ENCODE results near the gene ODAD4. TPM values are rescaled to one million over a fixed set of nuclear protein-coding genes. Genes with fewer than 3 reads are reported as not detected.
A peak's percentile ranks its signal among the peaks of the same experiment; 100 is the strongest.

The ODAD4 gene
- total RNA-seq, 2 experiments from 2014 or later: 0.49 to 1.1 TPM

- CTCF ChIA-PET: no interaction called here
- Mint-ChIP-seq H3K36me3 (peaks cover 37% of the 10 kb centered on the region), H3K27me3 (no peaks in the 10 kb centered on the region)
Measured at GRCh38 chr17:41904242-41904841, 26.1 kb upstream of the ODAD4 start.

GRCh38 chr17:41905172-41905571 is 25.2 kb upstream of the ODAD4 start:
- ATAC-seq (no peak), DNase-seq (no peak)
- CTCF ChIA-PET: no interaction called here
- Mint-ChIP-seq H3K9me3 (ENCODE audit: low read depth) (no peaks in the 10 kb centered on the region), H3K4me3 (no peak overlapping the region), H3K36me3 (peaks cover 42% of the 10 kb centered on the region), H3K27ac (no peak overlapping the region), H3K27me3 (no peaks in the 10 kb centered on the region), H3K4me1 (no peaks in the 10 kb centered on the region)

More at GRCh38 chr17:41904242-41904841, 26.1 kb upstream of the ODAD4 start:
- Mint-ChIP-seq H3K4me3 (no peak overlapping the region), H3K27ac (no peak overlapping the region), H3K9me3 (ENCODE audit: low read depth) (no peaks in the 10 kb centered on the region), H3K4me1 (no peaks in the 10 kb centered on the region)
- DNase-seq (no peak), ATAC-seq (no peak)

- Mint-ChIP-seq H3K27ac (no peak overlapping the region), H3K9me3 (ENCODE audit: low read depth) (no peaks in the 10 kb centered on the region), H3K27me3 (no peaks in the 10 kb centered on the region), H3K36me3 (peaks cover 43% of the 10 kb centered on the region), H3K4me3 (no peak overlapping the region), H3K4me1 (no peaks in the 10 kb centered on the region)
- ATAC-seq (no peak), DNase-seq (no peak)
- CTCF ChIA-PET: no interaction called here
Measured at GRCh38 chr17:41906465-41907184, 23.8 kb upstream of the ODAD4 start.

GRCh38 chr17:41907185-41907556 is 23.2 kb upstream of the ODAD4 start:
- no peaks in the 10 kb centered on the region for H3K9me3 Mint-ChIP-seq (ENCODE audit: low read depth)
- no peak overlapping the region for H3K4me3 Mint-ChIP-seq
- ATAC-seq: no peak
- no peak overlapping the region for H3K27ac Mint-ChIP-seq
- H3K4me1 Mint-ChIP-seq: no peaks in the 10 kb centered on the region
- no peak for DNase-seq
- peaks cover 41% of the 10 kb centered on the region for H3K36me3 Mint-ChIP-seq
- no peaks in the 10 kb centered on the region for H3K27me3 Mint-ChIP-seq
- CTCF ChIA-PET: no interaction called here

- H3K27ac Mint-ChIP-seq: no peak overlapping the region
- H3K4me3 Mint-ChIP-seq: no peak overlapping the region
Measured at GRCh38 chr17:41907633-41908539, 22.5 kb upstream of the ODAD4 start.

GRCh38 chr17:41909088-41909487 is 21.3 kb upstream of the ODAD4 start:
- Mint-ChIP-seq H3K27ac (no peak overlapping the region), H3K27me3 (no peaks in the 10 kb centered on the region), H3K4me1 (no peaks in the 10 kb centered on the region), H3K9me3 (ENCODE audit: low read depth) (no peaks in the 10 kb centered on the region), H3K4me3 (no peak overlapping the region), H3K36me3 (peaks cover 51% of the 10 kb centered on the region)
- DNase-seq (no peak), ATAC-seq (no peak)
- CTCF ChIA-PET: no interaction called here

More at GRCh38 chr17:41907633-41908539, 22.5 kb upstream of the ODAD4 start:
- Mint-ChIP-seq H3K9me3 (ENCODE audit: low read depth) (no peaks in the 10 kb centered on the region), H3K27me3 (no peaks in the 10 kb centered on the region), H3K36me3 (peaks cover 47% of the 10 kb centered on the region), H3K4me1 (no peaks in the 10 kb centered on the region)
- ATAC-seq (no peak), DNase-seq (no peak)
- CTCF ChIA-PET: no interaction called here

- ATAC-seq (no peak), DNase-seq (no peak)
- no peaks in the 10 kb centered on the region for H3K9me3 Mint-ChIP-seq (ENCODE audit: low read depth)
- H3K4me1 Mint-ChIP-seq: peaks cover 14% of the 10 kb centered on the region
- no peak overlapping the region for H3K27ac Mint-ChIP-seq
- CTCF ChIA-PET: no interaction called here
- H3K36me3 Mint-ChIP-seq: peaks cover 56% of the 10 kb centered on the region
- no peak overlapping the region for H3K4me3 Mint-ChIP-seq
- no peaks in the 10 kb centered on the region for H3K27me3 Mint-ChIP-seq
Measured at GRCh38 chr17:41910701-41911391, 19.6 kb upstream of the ODAD4 start.

- no peak for DNase-seq
- CTCF ChIA-PET: no interaction called here
- peaks cover 31% of the 10 kb centered on the region for H3K4me1 Mint-ChIP-seq
- no peaks in the 10 kb centered on the region for H3K27me3 Mint-ChIP-seq
- H3K4me3 Mint-ChIP-seq: no peak overlapping the region
- H3K9me3 Mint-ChIP-seq (ENCODE audit: low read depth): no peaks in the 10 kb centered on the region
- ATAC-seq: no peak
- H3K27ac Mint-ChIP-seq: no peak overlapping the region
- peaks cover 52% of the 10 kb centered on the region for H3K36me3 Mint-ChIP-seq
Measured at GRCh38 chr17:41912925-41913324, 17.5 kb upstream of the ODAD4 start.

- DNase-seq (no peak), ATAC-seq (no peak)
- H3K36me3 Mint-ChIP-seq: peaks cover 49% of the 10 kb centered on the region
- no peaks in the 10 kb centered on the region for H3K9me3 Mint-ChIP-seq (ENCODE audit: low read depth)
- H3K4me3 Mint-ChIP-seq: no peak overlapping the region
- H3K4me1 Mint-ChIP-seq: peaks cover 31% of the 10 kb centered on the region
- no peaks in the 10 kb centered on the region for H3K27me3 Mint-ChIP-seq
- no peak overlapping the region for H3K27ac Mint-ChIP-seq
- CTCF ChIA-PET: no interaction called here
Measured at GRCh38 chr17:41913798-41914197, 16.6 kb upstream of the ODAD4 start.

GRCh38 chr17:41914358-41914766 is 16.1 kb upstream of the ODAD4 start:
- H3K4me1 Mint-ChIP-seq: peaks cover 34% of the 10 kb centered on the region
- CTCF ChIA-PET: no interaction called here
- no peak overlapping the region for H3K4me3 Mint-ChIP-seq
- H3K27ac Mint-ChIP-seq: peak overlapping the region; percentile 25
- H3K9me3 Mint-ChIP-seq (ENCODE audit: low read depth): no peaks in the 10 kb centered on the region
- ATAC-seq (no peak), DNase-seq (no peak)
- H3K36me3 Mint-ChIP-seq: peaks cover 48% of the 10 kb centered on the region
- no peaks in the 10 kb centered on the region for H3K27me3 Mint-ChIP-seq

GRCh38 chr17:41915020-41915419 is 15.4 kb upstream of the ODAD4 start:
- DNase-seq (no peak), ATAC-seq (no peak)
- CTCF ChIA-PET: interaction anchor here (0.9 kb wide), 1 partner anchor 35 kb away, joined by 3 read pairs; no protein-coding TSS in a partner anchor
- Mint-ChIP-seq H3K4me1 (peaks cover 38% of the 10 kb centered on the region), H3K36me3 (peaks cover 42% of the 10 kb centered on the region), H3K9me3 (ENCODE audit: low read depth) (no peaks in the 10 kb centered on the region), H3K4me3 (no peak overlapping the region), H3K27me3 (no peaks in the 10 kb centered on the region), H3K27ac (no peak overlapping the region)

- CTCF ChIA-PET: interaction anchor here (0.9 kb wide), 1 partner anchor 36 kb away, joined by 3 read pairs; no protein-coding TSS in a partner anchor
- Mint-ChIP-seq H3K27me3 (no peaks in the 10 kb centered on the region), H3K4me3 (peak overlapping the region; percentile 5), H3K4me1 (peaks cover 40% of the 10 kb centered on the region), H3K36me3 (peaks cover 37% of the 10 kb centered on the region), H3K9me3 (ENCODE audit: low read depth) (no peaks in the 10 kb centered on the region), H3K27ac (no peak overlapping the region)
- DNase-seq: no peak
- ATAC-seq: no peak
Measured at GRCh38 chr17:41915566-41915965, 14.9 kb upstream of the ODAD4 start.

GRCh38 chr17:41917192-41917591 is 13.2 kb upstream of the ODAD4 start:
- DNase-seq: no peak
- Mint-ChIP-seq H3K9me3 (ENCODE audit: low read depth) (no peaks in the 10 kb centered on the region), H3K27me3 (no peaks in the 10 kb centered on the region), H3K27ac (peak overlapping the region; percentile 89), H3K36me3 (peaks cover 26% of the 10 kb centered on the region), H3K4me1 (peaks cover 40% of the 10 kb centered on the region), H3K4me3 (peak overlapping the region; percentile 91)
- no peak for ATAC-seq
- CTCF ChIA-PET: interaction anchor here (1.4 to 4.7 kb wide), 4 partner anchors 13 to 101 kb away, joined by 3 to 36 read pairs (median 6); partner anchors contain the start of genes DNAJC7 and ODAD4
